Stimulated activated CD4-positive, alpha-beta T cell treated with anti-CD3 and anti-CD28 coated beads, Interleukin-15, amount 100 ng/mL, for 24 hours (primary cell): Measurements from ENCODE around the gene RARS2.
"Not testable (repeated sequence)": the region's sequence is repeated elsewhere in the genome, so short reads cannot be mapped to it uniquely, and the experiment has no call there.

Experiments used
- DNase-seq: peaks from one replicate; pipeline ENCODE4 v3.0.0-alpha.2; 2020

Gene RARS2

GRCh38 chr6:87498048-87498447, 91.7 kb downstream of the RARS2 start:
- no peak for DNase-seq

GRCh38 chr6:87494761-87495422, 94.9 kb downstream of the RARS2 start:
- DNase-seq: no peak

- not testable (repeated sequence) for DNase-seq
Observed at GRCh38 chr6:87489326-87489725, 100.5 kb downstream of the RARS2 start.

DNA sequence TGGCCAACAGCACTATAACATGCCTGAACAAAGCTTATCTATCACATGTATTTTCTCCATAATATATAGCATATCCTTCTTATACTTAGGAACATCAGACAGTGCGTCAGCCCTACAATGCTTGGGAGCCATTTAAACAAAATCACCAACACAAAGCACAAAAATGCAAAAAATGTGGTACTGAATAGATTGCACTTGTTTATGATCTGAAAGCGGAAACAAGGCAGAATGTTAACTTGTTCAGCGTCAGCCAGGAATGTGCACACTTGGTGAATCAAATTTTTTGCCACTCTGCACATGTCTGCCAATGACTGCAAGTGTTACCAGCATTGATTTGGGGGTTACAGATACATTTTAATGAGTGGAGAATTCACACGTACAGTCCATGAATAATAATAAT, 102.2 kb downstream of the RARS2 start:
- DNase-seq: no peak

- DNase-seq: no peak
Observed at GRCh38 chr6:87484491-87484890, 105.3 kb downstream of the RARS2 start.

DNA sequence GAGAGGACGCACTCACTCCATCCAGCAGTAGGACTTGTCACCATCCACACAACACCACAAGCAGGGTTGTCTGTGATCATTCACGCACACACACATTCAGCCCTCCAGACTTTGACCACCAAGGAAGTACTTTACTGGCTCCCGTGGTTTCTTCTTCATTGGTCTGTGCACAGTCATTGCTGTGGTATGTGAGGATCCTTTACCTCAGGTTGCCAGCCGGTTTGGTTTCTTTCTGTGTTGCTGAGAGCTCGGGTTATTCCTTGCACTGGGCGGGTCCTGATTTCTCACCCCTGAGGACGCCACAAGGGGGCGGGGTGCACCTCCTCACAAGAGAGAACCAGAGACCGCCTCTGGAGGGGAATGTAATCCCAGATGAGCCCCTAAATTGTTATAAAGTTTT, 105.9 kb downstream of the RARS2 start:
- DNase-seq: peak; percentile 9

- DNase-seq: no peak
Observed at GRCh38 chr6:87482366-87482765, 107.4 kb downstream of the RARS2 start.

GRCh38 chr6:87481931-87482330, 107.9 kb downstream of the RARS2 start:
- DNase-seq: no peak

GRCh38 chr6:87473419-87473903, 116.3 kb downstream of the RARS2 start:
- DNase-seq: peak; percentile 76

GRCh38 chr6:87472525-87473418, 117.0 kb downstream of the RARS2 start, which contains the start of gene SLC35A1:
Gene SLC35A1 (plus strand): TSS chr6:87472974. CDS start chr6:87473004, 30 bp downstream.
- peak; percentile 90 for DNase-seq

- no peak for DNase-seq
Observed at GRCh38 chr6:87465051-87465450, 124.7 kb downstream of the RARS2 start.
